ENCODE results near the gene LY6G6D.

GRCh38 chr6:31706599-31706998 lies 8.5 kb upstream of the LY6G6D start, which contains the start of gene LY6G6F:
- TF ChIP-seq CTCF (conservative IDR thresholded peaks at IDR 0.05; ENCODE audit: low read depth, low read length) = no peak
- no peak for TF ChIP-seq EZH2 (IDR thresholded peaks at IDR 0.05; ENCODE audit: borderline replicate concordance, low read depth, low read length, poor library complexity, severe bottlenecking)
